ENCODE measurements around the gene C4B. TPM values are rescaled to one million over a fixed set of nuclear protein-coding genes. Genes with fewer than 3 reads are reported as not detected.
"Not testable (repeated sequence)": the region's sequence is repeated elsewhere in the genome, so short reads cannot be mapped to it uniquely, and the experiment has no call there.

The C4B gene
- total and polyA plus RNA-seq, 2 experiments from 2014 or later = 0.57 TPM; not detected in 1

- not testable (repeated sequence) for H3K9me2 ChIP-seq (ENCODE audit: insufficient read depth); ATAC-seq; H3K36me3 ChIP-seq (ENCODE audit: insufficient read depth); H4K20me1 ChIP-seq (replicated peaks; ENCODE audit: insufficient read depth); H3K9me3 Mint-ChIP-seq; H3K4me1 ChIP-seq (ENCODE audit: insufficient read depth); H3K27me3 Mint-ChIP-seq (ENCODE audit: insufficient read depth, low read depth, poor library complexity); DNase-seq (ENCODE audit: low spot score); H3K4me1 Mint-ChIP-seq; H3K36me3 Mint-ChIP-seq (ENCODE audit: low read depth); H3K27me3 ChIP-seq (ENCODE audit: insufficient read depth); H3K4me3 ChIP-seq; H3F3A ChIP-seq (replicated peaks; ENCODE audit: low read depth); H3K4me2 ChIP-seq; H3K79me2 ChIP-seq (replicated peaks; ENCODE audit: insufficient read depth); H3K4me3 Mint-ChIP-seq; H3K27ac ChIP-seq (ENCODE audit: low read depth); H3K27ac Mint-ChIP-seq; H2AFZ ChIP-seq
Measured at GRCh38 chr6:32041385-32041784, 26.8 kb downstream of the C4B start.

DNA sequence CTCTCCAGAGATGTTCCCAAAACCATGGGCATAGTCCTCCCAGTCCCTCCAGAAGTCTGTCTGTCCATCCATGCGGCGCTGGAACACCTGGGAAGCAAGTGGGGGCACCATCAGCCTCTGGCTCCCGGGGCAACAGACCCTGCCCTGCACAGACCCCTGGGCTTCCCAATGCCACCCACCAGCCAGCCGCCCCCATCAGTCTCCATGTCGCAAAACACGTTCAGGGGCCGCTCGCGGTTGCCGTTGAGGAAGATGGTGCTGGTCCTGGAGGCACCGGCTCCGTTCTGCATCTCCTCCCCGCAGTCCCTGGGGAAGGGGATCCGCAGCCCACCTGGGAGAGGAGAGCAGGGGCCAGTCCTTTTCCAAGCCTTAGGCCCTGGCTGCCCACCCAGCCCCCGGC, 27.7 kb downstream of the C4B start:
- H3K79me2 ChIP-seq (replicated peaks; ENCODE audit: insufficient read depth); H3K36me3 ChIP-seq (ENCODE audit: insufficient read depth); H3K4me1 ChIP-seq (ENCODE audit: insufficient read depth); H3K4me1 Mint-ChIP-seq; H2AFZ ChIP-seq; H3K4me2 ChIP-seq; H3K9me2 ChIP-seq (ENCODE audit: insufficient read depth); DNase-seq (ENCODE audit: low spot score); H3K9me3 Mint-ChIP-seq; H3K27ac ChIP-seq (ENCODE audit: low read depth); H3F3A ChIP-seq (replicated peaks; ENCODE audit: low read depth); H3K27me3 Mint-ChIP-seq (ENCODE audit: insufficient read depth, low read depth, poor library complexity); H3K4me3 ChIP-seq; H3K36me3 Mint-ChIP-seq (ENCODE audit: low read depth); H3K27ac Mint-ChIP-seq; H3K27me3 ChIP-seq (ENCODE audit: insufficient read depth); H4K20me1 ChIP-seq (replicated peaks; ENCODE audit: insufficient read depth); ATAC-seq; H3K4me3 Mint-ChIP-seq: not testable (repeated sequence)

GRCh38 chr6:32043589-32044380, 29.2 kb downstream of the C4B start:
- not testable (repeated sequence) for H3K4me3 ChIP-seq; H3K4me3 Mint-ChIP-seq; H3K79me2 ChIP-seq (replicated peaks; ENCODE audit: insufficient read depth); H4K20me1 ChIP-seq (replicated peaks; ENCODE audit: insufficient read depth); H3K36me3 Mint-ChIP-seq (ENCODE audit: low read depth); DNase-seq (ENCODE audit: low spot score); H3K9me3 Mint-ChIP-seq; H3K4me1 ChIP-seq (ENCODE audit: insufficient read depth); ATAC-seq; H3K27me3 ChIP-seq (ENCODE audit: insufficient read depth); H3K27me3 Mint-ChIP-seq (ENCODE audit: insufficient read depth, low read depth, poor library complexity); H3K36me3 ChIP-seq (ENCODE audit: insufficient read depth); H3K27ac Mint-ChIP-seq; H3K4me2 ChIP-seq; H3K4me1 Mint-ChIP-seq; H3K27ac ChIP-seq (ENCODE audit: low read depth); H3F3A ChIP-seq (replicated peaks; ENCODE audit: low read depth); H3K9me2 ChIP-seq (ENCODE audit: insufficient read depth); H2AFZ ChIP-seq

DNA sequence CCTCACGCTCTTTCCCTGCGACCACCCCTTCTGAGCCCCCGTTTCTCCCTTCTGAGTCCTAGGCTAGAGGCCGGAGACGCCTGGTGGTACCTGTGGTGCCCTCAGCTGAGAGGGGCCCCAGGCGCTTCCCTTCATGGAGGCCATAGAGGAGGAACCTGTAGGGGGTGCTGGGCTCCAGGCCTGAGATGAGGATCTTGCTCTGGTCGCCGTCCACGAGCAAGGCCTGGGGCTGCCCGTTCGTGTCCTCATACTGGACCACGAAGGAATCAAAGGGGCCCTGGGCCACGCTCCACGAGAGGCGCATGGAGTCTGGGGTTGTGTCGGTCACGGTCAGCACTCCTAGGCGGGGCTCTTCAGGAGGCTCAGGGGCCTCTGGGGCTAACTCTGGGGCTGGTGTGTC, 30.3 kb downstream of the C4B start:
- H3K9me2 ChIP-seq (ENCODE audit: insufficient read depth); H2AFZ ChIP-seq; H3K4me1 Mint-ChIP-seq; H3K27me3 ChIP-seq (ENCODE audit: insufficient read depth); H3K36me3 ChIP-seq (ENCODE audit: insufficient read depth); H3F3A ChIP-seq (replicated peaks; ENCODE audit: low read depth); H3K4me3 ChIP-seq; H3K9me3 Mint-ChIP-seq; H3K36me3 Mint-ChIP-seq (ENCODE audit: low read depth); H3K4me1 ChIP-seq (ENCODE audit: insufficient read depth); H3K4me2 ChIP-seq; DNase-seq (ENCODE audit: low spot score); H3K27ac Mint-ChIP-seq; H3K27ac ChIP-seq (ENCODE audit: low read depth); H3K4me3 Mint-ChIP-seq; H3K27me3 Mint-ChIP-seq (ENCODE audit: insufficient read depth, low read depth, poor library complexity); H4K20me1 ChIP-seq (replicated peaks; ENCODE audit: insufficient read depth); H3K79me2 ChIP-seq (replicated peaks; ENCODE audit: insufficient read depth): not testable (repeated sequence)
- peak in 1 of 2 experiments; percentile 24; a peak in 1 of 4 replicates for TF ChIP-seq CTCF (conservative IDR thresholded peaks at IDR 0.05; ENCODE audit: low read depth in 2 of 2)
- peak; percentile 5; the same call in 2 of the 3 replicates for ATAC-seq

All from GM23338 (cell line).